Urinary bladder (tissue), 4 donors: ENCODE measurements around the gene RAB40C. TPM values are rescaled to one million over a fixed set of nuclear protein-coding genes. Genes with fewer than 3 reads are reported as not detected.

Experiments
- DNase-seq: peaks from one replicate; pipeline ENCODE4 v3.0.0-alpha.2; 2015; ENCODE audit errors: extremely low spot score
- H3K27ac ChIP-seq: one replicate; pipeline ENCODE4 v1.5.1; 2013; ENCODE audit warnings: low read depth, mild to moderate bottlenecking, moderate library complexity
- H3K36me3 ChIP-seq: one replicate; pipeline ENCODE4 v1.6.1; 2013; ENCODE audit warnings: mild to moderate bottlenecking, moderate library complexity; ENCODE audit not compliant: insufficient read depth
- H3K4me1 ChIP-seq: one replicate; pipeline ENCODE4 v1.6.1; 2013; ENCODE audit warnings: mild to moderate bottlenecking, moderate library complexity; ENCODE audit not compliant: insufficient read depth
- H3K4me3 ChIP-seq: one replicate; pipeline ENCODE4 v1.5.1; 2013; ENCODE audit warnings: low read depth, low read length
- WGBS: extraction: QIAGEN DNeasy Blood & Tissue Kit; methylation state at CpG from one replicate; pipeline ENCODE4 v1.1.7; 2013; 5-methylcytosine and 5-hydroxymethylcytosine counted together
- polyA plus RNA-seq: library from polyadenylated mRNA; stranded (reverse); fragments of 200-250 nt; gene quantifications from one replicate; pipeline ENCODE4 v1.2.3, GENCODE V29; 2013
- total RNA-seq: library from RNA; depleted of rRNA; stranded (reverse); fragments of >200 nt; gene quantifications from one replicate; pipeline ENCODE4 v1.2.3, GENCODE V29; 2014
- donor health status: healthy with polysubstance abuse.
- donor health status: healthy.

Gene RAB40C
- total and polyA plus RNA-seq, 2 donors, result 6.9 to 30.9 TPM

- no peak overlapping the region for H3K27ac ChIP-seq
- H3K4me3 ChIP-seq, result no peak overlapping the region
- no peak for DNase-seq
- 95% methylated on average over 46 of the region's 46 CpGs for WGBS
- no peaks in the 10 kb centered on the region for H3K36me3 ChIP-seq
- no peaks in the 10 kb centered on the region for H3K4me1 ChIP-seq
These were observed 15.7 kb upstream of the RAB40C start for GRCh38 chr16:574021-574760.

DNA sequence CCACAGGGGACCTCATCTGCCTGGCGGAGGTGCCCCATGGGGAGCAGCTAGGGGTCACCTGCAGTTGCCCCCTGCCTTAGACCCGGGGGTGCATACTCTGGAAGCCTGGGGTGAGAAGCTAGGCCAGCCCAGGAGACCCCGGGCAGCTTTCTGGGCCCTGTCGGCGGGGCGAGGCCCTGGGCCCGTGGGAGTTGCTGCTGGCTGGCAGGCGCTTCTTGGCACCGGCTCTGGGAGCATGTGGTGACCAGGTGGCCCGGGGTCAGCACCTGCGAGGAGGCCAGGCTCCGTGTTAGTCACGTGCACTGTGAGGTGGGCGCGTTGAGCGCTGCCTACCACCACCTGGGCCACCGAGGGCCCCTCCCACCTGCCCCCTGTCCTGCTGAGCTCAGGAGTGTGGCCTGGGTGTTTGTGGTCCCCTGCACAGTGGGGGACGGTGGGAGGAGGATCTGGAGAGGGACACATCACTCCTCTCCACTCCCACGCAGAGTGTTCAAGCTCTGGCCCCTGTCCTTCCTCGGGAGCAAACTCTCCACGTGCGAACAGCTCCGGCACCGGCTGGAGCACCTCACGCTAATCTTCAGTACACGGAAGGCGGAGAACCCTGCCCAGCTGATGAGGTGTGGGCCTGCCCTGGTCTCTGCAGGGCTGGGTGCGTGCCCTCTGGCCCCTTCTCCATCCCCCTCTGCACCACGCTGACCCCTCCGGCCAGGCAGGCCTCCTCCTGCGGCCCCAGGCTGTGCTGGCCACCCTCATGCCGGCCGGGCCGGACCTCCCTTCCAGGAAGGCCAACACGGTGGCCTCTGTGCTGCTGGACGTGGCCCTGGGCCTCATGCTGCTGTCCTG lies 14.3 kb upstream of the RAB40C start:
- 92% methylated on average over 36 of the region's 36 CpGs for WGBS
- Histone ChIP-seq H3K27ac (no peak overlapping the region), H3K4me1 (no peaks in the 10 kb centered on the region), H3K4me3 (no peak overlapping the region), H3K36me3 (no peaks in the 10 kb centered on the region)
- no peak for DNase-seq

DNA sequence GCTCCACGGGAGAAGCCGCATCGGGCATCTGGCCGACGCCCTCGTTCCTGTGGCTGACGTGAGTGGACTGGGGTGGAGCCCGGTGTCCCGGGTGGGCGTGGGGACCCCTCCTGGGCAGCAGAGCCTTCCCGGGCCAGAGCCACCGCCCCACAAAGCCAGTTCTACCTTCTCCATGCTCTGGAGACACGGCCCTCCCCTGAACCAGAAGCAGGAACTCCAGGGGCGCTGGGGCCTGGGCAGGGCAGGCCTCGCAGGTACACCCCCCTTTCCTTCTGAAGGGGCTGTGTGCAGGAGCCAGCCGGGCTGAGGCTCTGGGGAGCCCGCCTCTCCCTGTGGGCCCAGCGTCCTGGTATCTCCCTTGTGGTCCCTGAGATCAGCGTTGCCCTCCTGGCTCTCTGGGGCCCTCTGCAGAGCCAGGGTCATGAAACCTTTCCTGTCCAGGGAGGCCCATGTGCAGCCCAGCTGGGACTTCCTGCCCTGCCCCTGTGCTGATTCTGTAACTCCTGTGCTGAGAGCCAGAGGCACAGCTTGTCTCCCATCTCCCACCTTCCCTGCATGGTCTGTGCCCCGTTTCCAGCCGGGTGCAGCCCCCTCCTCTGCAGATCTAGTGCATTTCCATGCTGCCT lies 13.6 kb upstream of the RAB40C start:
- Histone ChIP-seq H3K27ac (no peak overlapping the region), H3K4me1 (no peaks in the 10 kb centered on the region), H3K4me3 (no peak overlapping the region), H3K36me3 (no peaks in the 10 kb centered on the region)
- 78% methylated on average over 21 of the region's 21 CpGs for WGBS
- DNase-seq, result no peak

DNA sequence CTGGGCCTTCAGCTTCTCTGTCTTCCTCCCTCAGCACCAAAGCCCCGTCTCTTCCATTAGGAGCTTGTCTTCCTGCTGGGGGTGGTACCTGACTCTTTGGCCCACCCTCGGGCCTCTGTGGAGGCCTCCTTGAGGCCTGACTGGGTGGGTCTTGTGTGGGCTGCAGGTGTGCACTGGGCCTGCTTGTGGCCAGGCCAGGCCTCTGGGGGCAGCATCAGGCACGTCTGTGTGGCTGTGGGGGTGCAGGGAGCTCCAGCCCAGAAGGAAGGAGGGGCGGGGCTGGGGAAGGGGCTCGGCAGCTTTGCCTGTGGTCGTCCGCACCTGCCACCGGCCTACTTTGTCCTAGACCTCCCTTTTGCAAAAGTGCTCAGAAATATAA lies 13.1 kb upstream of the RAB40C start:
- Histone ChIP-seq H3K4me3 (no peak overlapping the region), H3K4me1 (no peaks in the 10 kb centered on the region), H3K36me3 (no peaks in the 10 kb centered on the region), H3K27ac (no peak overlapping the region)
- no peak for DNase-seq
- WGBS, result 57% methylated on average over 8 of the region's 8 CpGs

DNA sequence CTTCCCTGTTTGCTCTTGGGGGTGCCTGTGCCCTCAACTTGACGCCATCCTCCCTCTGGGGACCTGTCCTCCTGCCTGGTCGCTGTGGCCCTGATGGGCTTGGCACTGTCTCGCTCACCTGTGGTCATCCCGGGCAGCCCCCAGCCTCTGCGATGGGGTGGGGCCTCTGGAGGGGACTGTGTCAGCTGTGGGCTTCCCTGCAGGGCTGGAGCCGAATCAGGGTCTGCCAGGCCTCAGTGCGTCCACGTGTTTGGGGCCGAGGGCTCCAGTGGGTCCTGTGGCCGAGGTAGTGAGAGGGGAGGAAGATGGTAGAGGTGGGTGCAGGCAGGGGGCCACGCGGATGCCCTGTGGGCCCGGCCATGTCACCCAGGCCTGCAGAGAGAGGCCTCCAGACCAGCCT lies 12.1 kb upstream of the RAB40C start:
- no peaks in the 10 kb centered on the region for H3K36me3 ChIP-seq
- H3K27ac ChIP-seq, result no peak overlapping the region
- 91% methylated on average over 13 of the region's 13 CpGs for WGBS
- H3K4me3 ChIP-seq, result no peak overlapping the region
- no peak for DNase-seq
- no peaks in the 10 kb centered on the region for H3K4me1 ChIP-seq

DNA sequence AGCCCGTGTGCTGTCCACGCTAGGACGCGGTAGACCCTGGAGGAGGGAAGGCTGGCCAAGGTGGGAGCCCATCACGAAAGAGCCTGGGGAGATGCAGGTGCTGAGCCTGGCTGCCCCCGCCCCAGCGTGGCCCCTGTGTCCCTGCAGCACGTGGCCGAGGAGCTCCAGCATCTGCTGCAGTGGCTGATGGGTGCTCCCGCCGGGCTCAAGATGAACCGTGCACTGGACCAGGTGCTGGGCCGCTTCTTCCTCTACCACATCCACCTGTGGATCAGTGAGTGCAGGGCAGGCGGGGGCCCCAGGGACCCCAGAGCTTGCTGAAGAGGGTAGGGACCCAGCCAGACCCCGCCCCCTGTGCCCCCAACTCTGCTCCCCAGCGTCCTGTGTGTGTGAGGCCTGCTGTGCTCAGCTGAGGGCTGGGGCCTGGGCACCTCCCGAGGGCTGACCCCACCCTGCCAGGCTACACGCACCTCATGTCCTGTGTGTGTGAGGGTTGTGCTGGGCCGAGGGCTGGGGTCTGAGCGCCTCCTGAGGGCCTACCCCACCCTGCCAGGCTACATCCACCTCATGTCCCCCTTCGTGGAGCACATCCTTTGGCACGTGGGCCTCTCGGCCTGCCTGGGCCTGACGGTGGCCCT lies 11.5 kb upstream of the RAB40C start:
- Histone ChIP-seq H3K27ac (no peak overlapping the region), H3K4me1 (no peaks in the 10 kb centered on the region), H3K36me3 (no peaks in the 10 kb centered on the region), H3K4me3 (no peak overlapping the region)
- 84% methylated on average over 24 of the region's 24 CpGs for WGBS
- no peak for DNase-seq

GRCh38 chr16:578870-579405 lies 10.9 kb upstream of the RAB40C start:
- DNase-seq, result no peak
- H3K27ac ChIP-seq, result no peak overlapping the region
- H3K36me3 ChIP-seq, result no peaks in the 10 kb centered on the region
- H3K4me1 ChIP-seq, result no peaks in the 10 kb centered on the region
- 24% methylated on average over 34 of the region's 34 CpGs for WGBS
- no peak overlapping the region for H3K4me3 ChIP-seq

- H3K4me3 ChIP-seq, result no peak overlapping the region
- H3K4me1 ChIP-seq, result no peaks in the 10 kb centered on the region
- 93% methylated on average over 27 of the region's 27 CpGs for WGBS
- H3K36me3 ChIP-seq, result no peaks in the 10 kb centered on the region
- no peak for DNase-seq
- H3K27ac ChIP-seq, result no peak overlapping the region
These were observed 9.5 kb upstream of the RAB40C start for GRCh38 chr16:580141-580945.

DNA sequence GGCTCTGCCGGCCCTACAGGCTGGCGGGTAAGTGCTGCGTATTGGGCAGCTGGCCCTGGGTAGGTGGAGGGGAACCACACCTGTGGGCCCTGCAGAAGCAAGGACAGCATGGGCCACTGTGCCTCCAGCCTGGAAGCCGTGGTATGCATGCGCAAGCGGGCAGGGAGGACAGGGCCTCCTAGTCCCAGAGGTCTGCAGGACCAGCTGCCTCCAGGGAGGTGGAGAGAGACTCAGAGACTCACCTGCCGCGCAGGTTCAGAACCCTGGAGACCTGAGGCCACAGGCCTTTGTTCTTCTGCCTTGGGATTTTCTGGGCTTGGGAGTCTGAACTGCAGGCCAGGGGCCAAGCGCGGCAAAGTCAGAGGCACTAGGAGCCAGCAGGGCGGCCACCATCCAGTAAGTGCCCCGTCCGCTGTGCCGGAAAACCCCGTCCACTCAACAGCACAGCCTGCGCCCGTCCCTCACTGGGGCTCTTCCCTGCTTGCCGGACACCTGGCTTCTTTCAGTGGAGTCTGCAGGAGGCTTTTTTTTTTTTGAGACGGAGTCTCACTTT lies 8.8 kb upstream of the RAB40C start:
- no peak overlapping the region for H3K4me3 ChIP-seq
- DNase-seq, result no peak
- no peaks in the 10 kb centered on the region for H3K36me3 ChIP-seq
- H3K27ac ChIP-seq, result no peak overlapping the region
- WGBS, result 97% methylated on average over 19 of the region's 19 CpGs
- no peaks in the 10 kb centered on the region for H3K4me1 ChIP-seq

- 91% methylated on average over 18 of the region's 18 CpGs for WGBS
- Histone ChIP-seq H3K27ac (no peak overlapping the region), H3K4me1 (no peaks in the 10 kb centered on the region), H3K4me3 (no peak overlapping the region), H3K36me3 (no peaks in the 10 kb centered on the region)
- no peak for DNase-seq
These were observed 7.7 kb upstream of the RAB40C start for GRCh38 chr16:582218-582613.

GRCh38 chr16:582614-583331 lies 7.1 kb upstream of the RAB40C start:
- Histone ChIP-seq H3K27ac (no peak overlapping the region), H3K4me1 (no peaks in the 10 kb centered on the region), H3K4me3 (no peak overlapping the region), H3K36me3 (no peaks in the 10 kb centered on the region)
- 88% methylated on average over 21 of the region's 21 CpGs for WGBS
- DNase-seq, result no peak

DNA sequence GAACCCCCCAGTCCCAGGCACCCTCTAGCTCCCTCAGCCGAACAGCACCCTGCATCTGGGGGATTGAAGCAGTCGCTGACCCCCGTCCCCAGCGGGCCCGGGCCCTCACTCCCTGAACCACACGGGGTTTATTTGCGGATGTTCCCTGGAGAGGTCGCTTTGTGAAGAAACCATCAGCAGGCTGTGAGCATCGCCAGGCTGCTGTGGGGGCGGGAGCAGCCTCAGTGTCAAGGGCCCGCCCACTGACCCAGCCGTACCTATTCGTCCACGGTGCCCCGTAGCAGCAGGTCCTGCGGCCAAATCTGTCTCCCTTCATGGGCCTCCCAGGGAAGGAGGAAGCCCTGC lies 6.4 kb upstream of the RAB40C start:
- Histone ChIP-seq H3K4me1 (no peaks in the 10 kb centered on the region), H3K36me3 (no peaks in the 10 kb centered on the region), H3K4me3 (no peak overlapping the region), H3K27ac (no peak overlapping the region)
- DNase-seq, result no peak
- WGBS, result 56% methylated on average over 16 of the region's 16 CpGs
